ENCODE data around the gene FZD10.

- TF ChIP-seq CTCF (conservative IDR thresholded peaks at IDR 0.05): no peak
- no peak for TF ChIP-seq EZH2 (IDR thresholded peaks at IDR 0.05; ENCODE audit: low read depth)
Measured at GRCh38 chr12:130136509-130137039, 25.7 kb upstream of the FZD10 start.
